ENCODE data around the gene TUNAR. TPM values are rescaled to one million over a fixed set of nuclear protein-coding genes. Genes with fewer than 3 reads are reported as not detected.

The TUNAR gene
- total RNA-seq, 1 donor from 2014 or later: 2.0 TPM

- H3K4me3 Mint-ChIP-seq (ENCODE audit: unreplicated experiment): no peak overlapping the region
- H3K27me3 Mint-ChIP-seq (ENCODE audit: unreplicated experiment): peaks cover 3% of the 10 kb centered on the region
- DNase-seq (ENCODE audit: low spot score): no peak
- no peak overlapping the region for H3K27ac Mint-ChIP-seq (ENCODE audit: unreplicated experiment)
- H3K36me3 Mint-ChIP-seq (ENCODE audit: low read depth, unreplicated experiment): no peaks in the 10 kb centered on the region
- no peaks in the 10 kb centered on the region for H3K4me1 Mint-ChIP-seq (ENCODE audit: unreplicated experiment)
- no peak for TF ChIP-seq CTCF (IDR thresholded peaks at IDR 0.05; ENCODE audit: unreplicated experiment)
- no peaks in the 10 kb centered on the region for H3K9me3 Mint-ChIP-seq (ENCODE audit: unreplicated experiment)
Observed at GRCh38 chr14:95918466-95918865, 41.8 kb downstream of the TUNAR start.

GRCh38 chr14:95920769-95921438, 44.3 kb downstream of the TUNAR start:
- no peaks in the 10 kb centered on the region for H3K9me3 Mint-ChIP-seq (ENCODE audit: unreplicated experiment)
- H3K4me1 Mint-ChIP-seq (ENCODE audit: unreplicated experiment): no peaks in the 10 kb centered on the region
- no peaks in the 10 kb centered on the region for H3K27me3 Mint-ChIP-seq (ENCODE audit: unreplicated experiment)
- H3K27ac Mint-ChIP-seq (ENCODE audit: unreplicated experiment): no peak overlapping the region
- no peak overlapping the region for H3K4me3 Mint-ChIP-seq (ENCODE audit: unreplicated experiment)
- no peaks in the 10 kb centered on the region for H3K36me3 Mint-ChIP-seq (ENCODE audit: low read depth, unreplicated experiment)
- TF ChIP-seq CTCF (IDR thresholded peaks at IDR 0.05; ENCODE audit: unreplicated experiment): no peak
- DNase-seq (ENCODE audit: low spot score): no peak

GRCh38 chr14:95922080-95922479, 45.4 kb downstream of the TUNAR start:
- Mint-ChIP-seq H3K27ac (ENCODE audit: unreplicated experiment) (no peak overlapping the region), H3K27me3 (ENCODE audit: unreplicated experiment) (no peaks in the 10 kb centered on the region), H3K4me1 (ENCODE audit: unreplicated experiment) (no peaks in the 10 kb centered on the region), H3K4me3 (ENCODE audit: unreplicated experiment) (no peak overlapping the region), H3K36me3 (ENCODE audit: low read depth, unreplicated experiment) (no peaks in the 10 kb centered on the region), H3K9me3 (ENCODE audit: unreplicated experiment) (no peaks in the 10 kb centered on the region)
- no peak for TF ChIP-seq CTCF (IDR thresholded peaks at IDR 0.05; ENCODE audit: unreplicated experiment)
- no peak for DNase-seq (ENCODE audit: low spot score)

- Mint-ChIP-seq H3K9me3 (ENCODE audit: unreplicated experiment) (no peaks in the 10 kb centered on the region), H3K4me1 (ENCODE audit: unreplicated experiment) (no peaks in the 10 kb centered on the region), H3K27ac (ENCODE audit: unreplicated experiment) (no peak overlapping the region), H3K4me3 (ENCODE audit: unreplicated experiment) (no peak overlapping the region), H3K36me3 (ENCODE audit: low read depth, unreplicated experiment) (no peaks in the 10 kb centered on the region), H3K27me3 (ENCODE audit: unreplicated experiment) (no peaks in the 10 kb centered on the region)
- DNase-seq (ENCODE audit: low spot score): no peak
- TF ChIP-seq CTCF (IDR thresholded peaks at IDR 0.05; ENCODE audit: unreplicated experiment): no peak
Observed at GRCh38 chr14:95928751-95929150, 52.1 kb downstream of the TUNAR start.

GRCh38 chr14:95931384-95931783, 54.8 kb downstream of the TUNAR start:
- no peak for TF ChIP-seq CTCF (IDR thresholded peaks at IDR 0.05; ENCODE audit: unreplicated experiment)
- DNase-seq (ENCODE audit: low spot score): no peak
- Mint-ChIP-seq H3K9me3 (ENCODE audit: unreplicated experiment) (no peaks in the 10 kb centered on the region), H3K4me3 (ENCODE audit: unreplicated experiment) (no peak overlapping the region), H3K27ac (ENCODE audit: unreplicated experiment) (no peak overlapping the region), H3K4me1 (ENCODE audit: unreplicated experiment) (no peaks in the 10 kb centered on the region), H3K27me3 (ENCODE audit: unreplicated experiment) (no peaks in the 10 kb centered on the region), H3K36me3 (ENCODE audit: low read depth, unreplicated experiment) (no peaks in the 10 kb centered on the region)
